Left lung (tissue), 10 donors: ENCODE data around the gene GFRA4. TPM values are rescaled to one million over a fixed set of nuclear protein-coding genes. Genes with fewer than 3 reads are reported as not detected.
A peak's percentile ranks its signal among the peaks of the same experiment; 100 is the strongest.

Experiments
- ATAC-seq: fragments of 200-7000 bp; cut with Tn5 transposase; one replicate; pipeline ENCODE4 v1.9.1; 2020; ENCODE audit warnings: moderate library complexity
- DNase-seq, 4 donors: peaks; one replicate each; pipeline ENCODE4 v3.0.0-alpha.2; 2013 to 2020
- H3K27ac ChIP-seq, 2 donors: fragments of 200-600 bp; sonication (generic) in 1 of 2; one replicate each; pipeline versions ENCODE4 v1.5.0 to v1.8.0; 2020 to 2021
- H3K27me3 ChIP-seq, 2 donors: fragments of 200-600 bp; sonication (generic) in 1 of 2; one replicate each; pipeline versions ENCODE4 v1.5.0 to v1.8.0; 2020 to 2021
- H3K36me3 ChIP-seq, 2 donors: fragments of 200-600 bp; sonication (generic) in 1 of 2; one replicate each; pipeline versions ENCODE4 v1.5.0 to v1.8.0; 2020 to 2021
- H3K4me1 ChIP-seq, 2 donors: fragments of 200-600 bp; one replicate each; pipeline ENCODE4 v1.8.0; 2021
- H3K4me3 ChIP-seq, 2 donors: fragments of 200-600 bp; sonication (generic) in 1 of 2; one replicate each; pipeline versions ENCODE4 v1.5.0 to v1.8.0; 2020 to 2021; ENCODE audit warnings: mild to moderate bottlenecking in 1 of 2
- H3K9me3 ChIP-seq, 2 donors: fragments of 200-600 bp; sonication (generic) in 1 of 2; one replicate each; pipeline versions ENCODE4 v1.5.0 to v1.8.0; 2020 to 2021
- intact Hi-C, 2 donors: fragments of 100-400 bp; cut with DNase I; formaldehyde crosslinking; loops; one replicate each; pipeline versions ENCODE4 v1.11.2 to v1.14.2; 2022
- polyA plus RNA-seq, 6 donors: library from polyadenylated mRNA; unstranded; fragments of 120-200 nt; gene quantifications; one replicate each; pipeline ENCODE4 v1.2.1, GENCODE V29; 2013; ENCODE audit not compliant: insufficient read length in 6 of 6
- total RNA-seq, 2 donors: library from RNA; stranded (reverse); fragmentation: NEBNext Ultra II Directional; extraction: Animal tissue kit (Norgen Biotek cat#: 25700); gene quantifications; one replicate each; pipeline ENCODE4 v1.2.1, GENCODE V29; 2021
- TF ChIP-seq, protein P1 (sequence below), 2 donors: fragments of 200-600 bp; sonication (generic) in 1 of 2; IDR thresholded peaks; one replicate each; pipeline versions ENCODE4 v1.5.0 to v1.8.0; 2021; ENCODE audit warnings: antibody characterized with exemption in 2 of 2
- donor health status: DM: no; HTN: yes; CAD: no.
- donor health status: DM: no; HTN: no; CAD: no.

GFRA4 gene
- total and polyA plus RNA-seq, 8 donors: not detected

GRCh38 chr20:3614466-3614865 is 48.7 kb downstream of the GFRA4 start:
- peaks cover 0 to 9% of the 10 kb centered on the region in 2 donors for H3K36me3 ChIP-seq
- intact Hi-C loops: no loop called here
- H3K27me3 ChIP-seq: no peaks in the 10 kb centered on the region
- DNase-seq (no peak), ATAC-seq (no peak)
- TF ChIP-seq, protein P1, sequence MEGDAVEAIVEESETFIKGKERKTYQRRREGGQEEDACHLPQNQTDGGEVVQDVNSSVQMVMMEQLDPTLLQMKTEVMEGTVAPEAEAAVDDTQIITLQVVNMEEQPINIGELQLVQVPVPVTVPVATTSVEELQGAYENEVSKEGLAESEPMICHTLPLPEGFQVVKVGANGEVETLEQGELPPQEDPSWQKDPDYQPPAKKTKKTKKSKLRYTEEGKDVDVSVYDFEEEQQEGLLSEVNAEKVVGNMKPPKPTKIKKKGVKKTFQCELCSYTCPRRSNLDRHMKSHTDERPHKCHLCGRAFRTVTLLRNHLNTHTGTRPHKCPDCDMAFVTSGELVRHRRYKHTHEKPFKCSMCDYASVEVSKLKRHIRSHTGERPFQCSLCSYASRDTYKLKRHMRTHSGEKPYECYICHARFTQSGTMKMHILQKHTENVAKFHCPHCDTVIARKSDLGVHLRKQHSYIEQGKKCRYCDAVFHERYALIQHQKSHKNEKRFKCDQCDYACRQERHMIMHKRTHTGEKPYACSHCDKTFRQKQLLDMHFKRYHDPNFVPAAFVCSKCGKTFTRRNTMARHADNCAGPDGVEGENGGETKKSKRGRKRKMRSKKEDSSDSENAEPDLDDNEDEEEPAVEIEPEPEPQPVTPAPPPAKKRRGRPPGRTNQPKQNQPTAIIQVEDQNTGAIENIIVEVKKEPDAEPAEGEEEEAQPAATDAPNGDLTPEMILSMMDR (IDR thresholded peaks at IDR 0.05): no peak
- no peaks in the 10 kb centered on the region for H3K4me1 ChIP-seq
- no peaks in the 10 kb centered on the region for H3K9me3 ChIP-seq
- H3K4me3 ChIP-seq: no peak overlapping the region
- H3K27ac ChIP-seq: no peak overlapping the region

GRCh38 chr20:3613821-3614440 is 49.3 kb downstream of the GFRA4 start:
- H3K4me1 ChIP-seq: no peaks in the 10 kb centered on the region
- H3K36me3 ChIP-seq: peaks cover 0 to 9% of the 10 kb centered on the region in 2 donors
- H3K9me3 ChIP-seq: no peaks in the 10 kb centered on the region
- peak; percentile 18 for ATAC-seq
- intact Hi-C loops: no loop called here
- H3K27ac ChIP-seq: no peak overlapping the region
- no peak overlapping the region for H3K4me3 ChIP-seq
- H3K27me3 ChIP-seq: no peaks in the 10 kb centered on the region
- TF ChIP-seq, protein P1 (IDR thresholded peaks at IDR 0.05): no peak
- DNase-seq: no peak

- Histone ChIP-seq H3K27ac (peak overlapping the region in 1 of 2 donors; percentile 5), H3K9me3 (no peaks in the 10 kb centered on the region), H3K4me1 (no peaks in the 10 kb centered on the region), H3K27me3 (no peaks in the 10 kb centered on the region), H3K4me3 (no peak overlapping the region), H3K36me3 (peaks cover 0 to 9% of the 10 kb centered on the region in 2 donors)
- ATAC-seq (peak; percentile 71), DNase-seq (peak in 1 of 4 donors; percentile 24)
- TF ChIP-seq, protein P1 (IDR thresholded peaks at IDR 0.05): no peak
- intact Hi-C loops: no loop called here
These were observed 50.2 kb downstream of the GFRA4 start for GRCh38 chr20:3612795-3613572.

GRCh38 chr20:3611901-3612300 is 51.3 kb downstream of the GFRA4 start:
- no peaks in the 10 kb centered on the region for H3K27me3 ChIP-seq
- no peak overlapping the region for H3K27ac ChIP-seq
- H3K9me3 ChIP-seq: no peaks in the 10 kb centered on the region
- TF ChIP-seq, protein P1 (IDR thresholded peaks at IDR 0.05): no peak
- H3K4me3 ChIP-seq: no peak overlapping the region
- no peak for DNase-seq
- no peaks in the 10 kb centered on the region for H3K4me1 ChIP-seq
- peaks cover 0 to 6% of the 10 kb centered on the region in 2 donors for H3K36me3 ChIP-seq
- no peak for ATAC-seq
- intact Hi-C loops: no loop called here

Other genes with a start within 250 kb of the GFRA4 start
- 10 to 100 TPM; 28.8 to 35.7 TPM for gene ATRN, start 192.4 kb downstream of the GFRA4 start, total RNA-seq
- 10 to 100 TPM; 32.6 to 39.5 (median 35.9) TPM for gene ATRN, start 192.4 kb downstream of the GFRA4 start, polyA plus RNA-seq
- 10 to 100 TPM; 15.4 to 16.5 TPM for gene ADAM33, start 18.6 kb upstream of the GFRA4 start, total RNA-seq
- 10 to 100 TPM in 4 of 6 donors, 1 to 10 TPM in 2; 7.4 to 18.6 (median 10.7) TPM for gene ADAM33, start 18.6 kb upstream of the GFRA4 start, polyA plus RNA-seq
- gene SIGLEC1, start 49.2 kb upstream of the GFRA4 start, total RNA-seq: 10 to 100 TPM; 22.8 to 45.8 TPM
- gene SIGLEC1, start 49.2 kb upstream of the GFRA4 start, polyA plus RNA-seq: 1 to 10 TPM; 1.8 to 3.5 (median 2.5) TPM
- gene HSPA12B, start 69.3 kb upstream of the GFRA4 start, total RNA-seq: 10 to 100 TPM; 14.6 to 22.1 TPM
- 10 to 100 TPM; 21.8 to 31.8 (median 26.0) TPM for gene HSPA12B, start 69.3 kb upstream of the GFRA4 start, polyA plus RNA-seq
- 10 to 100 TPM; 19.4 to 35.6 TPM for gene ADISSP, start 104.4 kb upstream of the GFRA4 start, total RNA-seq
- 10 to 100 TPM; 20.9 to 37.3 (median 29.4) TPM for gene ADISSP, start 104.4 kb upstream of the GFRA4 start, polyA plus RNA-seq
- 1 to 10 TPM in 1 of 2 donors, under 1 TPM in 1; 0.26 to 2.8 TPM for gene SPEF1, start 118.0 kb upstream of the GFRA4 start, total RNA-seq
- gene SPEF1, start 118.0 kb upstream of the GFRA4 start, polyA plus RNA-seq: 1 to 10 TPM in 4 of 6 donors, under 1 TPM in 2; 0.63 to 4.0 (median 1.9) TPM
- gene CENPB, start 123.3 kb upstream of the GFRA4 start, total RNA-seq: 10 to 100 TPM; 78.5 to 94.5 TPM
- 10 to 100 TPM; 38.0 to 62.1 (median 52.9) TPM for gene CENPB, start 123.3 kb upstream of the GFRA4 start, polyA plus RNA-seq
- gene CDC25B, start 132.9 kb upstream of the GFRA4 start, total RNA-seq: 100 to 1,000 TPM; 111 to 121 TPM
- 10 to 100 TPM; 50.8 to 77.9 (median 55.1) TPM for gene CDC25B, start 132.9 kb upstream of the GFRA4 start, polyA plus RNA-seq
- gene AP5S1, start 157.1 kb upstream of the GFRA4 start, total RNA-seq: 10 to 100 TPM; 12.7 to 13.6 TPM
- 10 to 100 TPM in 4 of 6 donors, 1 to 10 TPM in 2; 8.3 to 12.0 (median 11.2) TPM for gene AP5S1, start 157.1 kb upstream of the GFRA4 start, polyA plus RNA-seq
- gene MAVS, start 183.4 kb upstream of the GFRA4 start, total RNA-seq: 10 to 100 TPM; 37.3 to 38.7 TPM
- 10 to 100 TPM; 25.4 to 33.4 (median 31.2) TPM for gene MAVS, start 183.4 kb upstream of the GFRA4 start, polyA plus RNA-seq
- gene PANK2, start 226.0 kb upstream of the GFRA4 start, total RNA-seq: 10 to 100 TPM; 39.4 to 47.8 TPM
- gene PANK2, start 226.0 kb upstream of the GFRA4 start, polyA plus RNA-seq: 10 to 100 TPM; 34.1 to 41.0 (median 36.5) TPM